Mucosa of descending colon (tissue), 3 donors: Measurements from ENCODE around the gene VPS39. TPM values are rescaled to one million over a fixed set of nuclear protein-coding genes. Genes with fewer than 3 reads are reported as not detected.

ENCODE experiments used
- ATAC-seq: fragments of 200-7000 bp; cut with Tn5 transposase; one replicate; pipeline ENCODE4 v1.9.1; 2020; ENCODE audit warnings: mild to moderate bottlenecking, moderate library complexity
- DNase-seq, 3 donors: peaks; one replicate each; pipeline ENCODE4 v3.0.0-alpha.2; 2020
- H3K36me3 ChIP-seq: fragments of 200-600 bp; one replicate; pipeline ENCODE4 v1.8.0; 2021; ENCODE audit warnings: low read depth, mild to moderate bottlenecking
- H3K4me1 ChIP-seq: fragments of 200-600 bp; one replicate; pipeline ENCODE4 v1.8.0; 2021; ENCODE audit warnings: low read depth, mild to moderate bottlenecking
- H3K4me3 ChIP-seq: fragments of 200-600 bp; one replicate; pipeline ENCODE4 v1.8.0; 2021; ENCODE audit warnings: mild to moderate bottlenecking
- H3K9me3 ChIP-seq: fragments of 200-600 bp; one replicate; pipeline ENCODE4 v1.8.0; 2021; ENCODE audit warnings: mild to moderate bottlenecking
- intact Hi-C, 2 donors: fragments of 100-400 bp; cut with DNase I in 1 of 2; cut with micrococcal nuclease in 1 of 2; formaldehyde crosslinking; loops; one replicate each; pipeline versions ENCODE4 v1.11.0 to v1.11.1; 2022; cut with DNase I, micrococcal nuclease
- total RNA-seq, 3 donors: library from RNA; stranded (reverse); fragmentation: NEBNext Ultra II Directional in 2 of 3; extraction: Animal tissue kit (Norgen Biotek cat#: 25700) in 2 of 3; gene quantifications; one replicate each; pipeline versions ENCODE4 v1.2.1 to v1.2.4, GENCODE V29; 2021 to 2023
- TF ChIP-seq, protein P1 (sequence below): fragments of 200-600 bp; IDR thresholded peaks from one replicate; pipeline ENCODE4 v1.8.0; 2022; ENCODE audit warnings: antibody characterized with exemption, mild to moderate bottlenecking
- donor health status: DM: no; HTN: no; CAD: no; lungs with moderate emphysema.
- donor health status: DM: no; HTN: no; CAD: no.
- donor health status: DM: no; HTN: yes; CAD: no.

The VPS39 gene
- total RNA-seq, 3 donors from 2014 or later: 49.6 to 74.3 (median 66.7) TPM

DNA sequence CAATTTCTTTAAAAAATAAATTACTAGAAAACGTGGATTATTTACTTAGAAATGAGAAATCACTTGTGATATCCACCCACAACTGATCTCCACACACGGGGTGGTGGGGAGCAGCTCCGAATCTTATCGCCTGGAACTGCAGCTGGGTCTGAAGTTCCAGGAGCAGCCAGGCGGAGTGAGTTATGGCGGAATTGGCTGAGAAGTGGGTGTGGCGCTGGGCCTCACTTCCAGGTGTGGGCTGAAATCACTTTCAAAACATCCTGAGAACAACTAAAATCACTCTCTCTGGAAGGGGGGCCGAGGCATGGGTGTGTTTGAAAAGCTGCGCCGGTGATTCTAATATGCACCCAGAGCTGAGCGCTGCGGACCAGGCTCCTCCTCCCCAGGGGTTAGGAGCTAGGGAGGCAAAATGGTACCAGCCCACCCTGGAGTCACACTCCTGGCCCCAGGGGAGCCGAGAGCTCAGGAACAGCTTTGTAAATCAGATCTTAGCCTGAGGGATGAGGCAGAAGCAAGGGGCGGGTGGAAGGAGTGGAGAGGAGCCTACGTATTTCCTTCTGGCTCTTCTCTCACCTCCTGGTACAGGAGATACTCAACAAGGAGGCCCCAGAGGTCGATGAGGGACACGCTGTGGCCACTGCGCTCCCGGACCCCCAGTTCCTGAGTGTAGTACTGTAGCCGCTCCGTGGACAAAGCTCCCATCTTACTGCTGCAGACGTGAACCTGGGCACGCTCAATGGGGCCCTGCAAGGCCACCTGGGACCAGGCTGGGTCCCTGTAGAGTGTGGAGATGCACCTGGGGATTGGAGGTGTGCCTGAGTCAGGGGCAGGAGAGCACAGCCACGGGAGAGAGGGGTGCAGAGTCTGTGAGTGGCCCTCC lies 61.3 kb downstream of the VPS39 start:
- Histone ChIP-seq H3K4me1 (peaks cover 6% of the 10 kb centered on the region), H3K9me3 (no peaks in the 10 kb centered on the region), H3K4me3 (no peak overlapping the region), H3K36me3 (no peaks in the 10 kb centered on the region)
- TF ChIP-seq, protein P1, sequence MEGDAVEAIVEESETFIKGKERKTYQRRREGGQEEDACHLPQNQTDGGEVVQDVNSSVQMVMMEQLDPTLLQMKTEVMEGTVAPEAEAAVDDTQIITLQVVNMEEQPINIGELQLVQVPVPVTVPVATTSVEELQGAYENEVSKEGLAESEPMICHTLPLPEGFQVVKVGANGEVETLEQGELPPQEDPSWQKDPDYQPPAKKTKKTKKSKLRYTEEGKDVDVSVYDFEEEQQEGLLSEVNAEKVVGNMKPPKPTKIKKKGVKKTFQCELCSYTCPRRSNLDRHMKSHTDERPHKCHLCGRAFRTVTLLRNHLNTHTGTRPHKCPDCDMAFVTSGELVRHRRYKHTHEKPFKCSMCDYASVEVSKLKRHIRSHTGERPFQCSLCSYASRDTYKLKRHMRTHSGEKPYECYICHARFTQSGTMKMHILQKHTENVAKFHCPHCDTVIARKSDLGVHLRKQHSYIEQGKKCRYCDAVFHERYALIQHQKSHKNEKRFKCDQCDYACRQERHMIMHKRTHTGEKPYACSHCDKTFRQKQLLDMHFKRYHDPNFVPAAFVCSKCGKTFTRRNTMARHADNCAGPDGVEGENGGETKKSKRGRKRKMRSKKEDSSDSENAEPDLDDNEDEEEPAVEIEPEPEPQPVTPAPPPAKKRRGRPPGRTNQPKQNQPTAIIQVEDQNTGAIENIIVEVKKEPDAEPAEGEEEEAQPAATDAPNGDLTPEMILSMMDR: no peak
- ATAC-seq: no peak
- no peak for DNase-seq
- intact Hi-C loops: no loop called here

DNA sequence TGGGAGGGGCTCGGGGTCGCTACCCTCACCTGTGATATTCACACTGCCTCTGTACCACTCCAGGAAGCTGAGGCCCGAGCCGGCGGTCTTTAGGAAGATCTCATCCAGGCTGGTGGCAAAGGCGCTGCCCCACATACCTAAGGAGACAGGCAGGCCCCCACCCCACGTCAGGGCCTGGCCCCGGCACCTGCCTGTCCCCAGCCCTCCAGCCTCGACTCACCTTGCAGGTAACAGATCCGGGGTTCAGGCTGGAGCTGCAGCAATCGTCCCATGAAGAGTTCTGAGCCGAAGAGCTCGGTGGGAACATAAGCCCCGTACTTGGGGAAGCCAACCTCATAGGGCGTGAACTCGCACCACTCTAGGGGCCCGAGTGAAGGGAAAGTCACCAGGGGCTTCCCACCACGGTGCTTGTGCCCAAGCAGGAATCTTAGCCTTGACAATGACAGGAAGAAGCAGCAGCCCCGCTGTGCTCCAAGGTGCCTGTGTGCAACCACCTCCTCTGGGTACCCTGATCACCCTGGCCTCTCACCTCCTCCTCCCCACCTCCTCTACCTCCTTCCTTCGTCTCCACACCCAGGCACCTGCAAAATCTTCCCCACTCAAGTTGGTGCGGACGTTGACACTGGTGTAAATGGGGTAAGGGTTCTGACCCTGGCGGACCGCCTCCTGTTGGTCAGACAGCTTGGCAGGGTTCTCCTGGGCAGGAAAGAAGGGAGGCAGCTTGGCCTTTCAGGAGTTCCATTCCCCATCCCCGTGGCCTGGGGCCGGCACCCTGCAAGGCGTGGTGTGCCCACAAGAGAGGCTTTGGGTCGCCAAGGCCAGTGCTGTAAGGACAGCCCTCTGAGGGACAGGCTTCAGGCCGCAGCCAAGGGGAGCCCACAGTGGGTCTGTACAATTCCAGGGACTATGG lies 62.3 kb downstream of the VPS39 start:
- DNase-seq (no peak), ATAC-seq (no peak)
- TF ChIP-seq, protein P1: no peak
- Histone ChIP-seq H3K4me1 (peaks cover 3% of the 10 kb centered on the region), H3K9me3 (no peaks in the 10 kb centered on the region), H3K4me3 (no peak overlapping the region), H3K36me3 (no peaks in the 10 kb centered on the region)
- intact Hi-C loops: no loop called here

DNA sequence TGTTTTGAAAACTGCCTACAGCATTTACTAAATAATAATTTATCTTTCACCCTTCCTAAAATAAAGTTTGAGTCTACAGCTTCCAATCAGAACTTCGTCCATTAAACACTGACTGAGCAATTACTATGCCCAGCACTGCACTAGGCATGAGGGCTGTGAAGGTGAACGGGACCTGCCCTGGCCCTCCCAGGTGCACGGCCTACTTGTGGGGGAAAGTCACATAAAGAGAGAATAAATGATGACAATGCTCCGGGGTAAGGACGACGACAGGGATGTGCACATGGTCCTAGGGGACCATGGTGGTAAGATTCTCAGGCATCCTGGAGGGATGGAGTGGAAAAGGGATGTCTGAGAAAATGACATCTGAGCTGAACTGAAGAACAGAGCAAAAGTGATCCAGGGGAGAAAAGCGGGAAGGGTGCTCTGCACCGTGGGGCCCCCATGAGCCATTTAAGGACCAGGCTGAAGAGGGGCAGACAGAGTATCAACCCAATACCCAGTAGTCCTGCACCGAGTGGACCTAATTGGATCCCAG lies 63.2 kb downstream of the VPS39 start:
- Histone ChIP-seq H3K4me1 (peaks cover 6% of the 10 kb centered on the region), H3K36me3 (no peaks in the 10 kb centered on the region), H3K4me3 (no peak overlapping the region), H3K9me3 (no peaks in the 10 kb centered on the region)
- no peak for ATAC-seq
- intact Hi-C loops: no loop called here
- DNase-seq: no peak
- TF ChIP-seq, protein P1: no peak

DNA sequence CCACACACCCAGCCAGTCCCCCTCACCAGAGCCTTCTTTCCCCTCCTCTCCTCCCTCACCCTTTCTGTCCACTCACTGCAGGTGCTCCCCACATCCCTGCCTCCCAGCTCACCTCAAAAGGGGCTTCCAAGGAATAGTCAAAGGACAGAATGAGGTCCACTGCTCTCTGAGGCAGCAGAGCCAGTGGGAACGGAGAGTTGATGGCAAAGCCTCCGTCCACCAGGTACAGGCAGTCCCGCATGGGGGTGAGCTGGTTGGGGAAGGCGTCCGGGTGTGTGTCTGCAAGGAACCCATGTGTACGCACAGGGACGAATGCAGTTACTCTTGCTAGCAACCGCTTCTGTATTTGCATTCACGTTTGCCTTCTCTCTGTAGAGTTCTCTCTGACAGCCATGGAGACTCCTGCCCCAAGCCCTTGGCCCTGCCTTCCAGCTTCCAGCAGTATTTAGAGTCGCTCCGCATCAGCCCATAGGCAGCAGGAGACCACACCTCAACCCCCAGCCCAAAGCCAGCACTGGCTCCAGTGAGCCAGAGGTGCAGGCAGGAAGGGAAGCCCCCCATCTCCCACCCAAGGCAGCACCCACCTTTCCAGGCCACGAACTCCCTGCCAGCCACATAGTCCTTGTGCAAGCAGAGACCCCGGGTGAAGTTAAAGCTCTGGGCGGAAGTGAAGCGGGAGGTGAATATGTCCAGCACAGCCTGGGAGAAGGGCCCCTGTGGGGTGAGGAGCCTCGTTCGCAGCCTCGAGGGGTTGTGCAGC lies 64.1 kb downstream of the VPS39 start:
- Histone ChIP-seq H3K9me3 (no peaks in the 10 kb centered on the region), H3K4me1 (peaks cover 6% of the 10 kb centered on the region), H3K4me3 (no peak overlapping the region), H3K36me3 (no peaks in the 10 kb centered on the region)
- TF ChIP-seq, protein P1: no peak
- DNase-seq: no peak
- ATAC-seq: no peak
- intact Hi-C loops: no loop called here

DNA sequence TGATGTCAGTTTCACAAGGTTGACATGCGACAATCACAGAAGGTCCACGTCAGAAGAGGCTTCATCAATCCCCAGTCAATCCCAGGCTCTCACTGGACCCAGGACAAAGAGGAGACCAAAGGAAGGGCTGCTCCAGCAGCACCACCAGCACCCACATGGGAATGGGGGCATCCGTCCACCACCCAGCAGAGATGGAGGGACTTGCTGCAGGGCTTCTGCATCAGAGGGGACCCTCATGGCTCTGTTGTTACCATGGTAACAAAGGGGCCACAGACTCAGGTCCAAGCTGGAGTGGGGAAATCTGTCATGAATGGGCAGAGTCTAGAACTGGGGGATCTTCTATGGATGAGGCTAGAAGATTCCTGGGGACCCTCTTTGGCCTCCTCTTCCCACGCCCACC lies 64.7 kb downstream of the VPS39 start:
- intact Hi-C loops: no loop called here
- no peak for ATAC-seq

More for the DNA sequence above, 64.7 kb downstream of the VPS39 start:
- H3K9me3 ChIP-seq: peaks cover 5% of the 10 kb centered on the region
- no peaks in the 10 kb centered on the region for H3K36me3 ChIP-seq
- no peak for DNase-seq
- H3K4me3 ChIP-seq: no peak overlapping the region
- TF ChIP-seq, protein P1: no peak
- H3K4me1 ChIP-seq: peaks cover 6% of the 10 kb centered on the region
